TTC549 (cell line): ENCODE data around the gene PAQR6.

Experiments
- FAIRE-seq: peaks from 2 replicates; lab custom pipeline; 2012; peaks lifted over from hg19 to GRCh38; lab: Jason Lieb, UNC

Gene PAQR6

DNA sequence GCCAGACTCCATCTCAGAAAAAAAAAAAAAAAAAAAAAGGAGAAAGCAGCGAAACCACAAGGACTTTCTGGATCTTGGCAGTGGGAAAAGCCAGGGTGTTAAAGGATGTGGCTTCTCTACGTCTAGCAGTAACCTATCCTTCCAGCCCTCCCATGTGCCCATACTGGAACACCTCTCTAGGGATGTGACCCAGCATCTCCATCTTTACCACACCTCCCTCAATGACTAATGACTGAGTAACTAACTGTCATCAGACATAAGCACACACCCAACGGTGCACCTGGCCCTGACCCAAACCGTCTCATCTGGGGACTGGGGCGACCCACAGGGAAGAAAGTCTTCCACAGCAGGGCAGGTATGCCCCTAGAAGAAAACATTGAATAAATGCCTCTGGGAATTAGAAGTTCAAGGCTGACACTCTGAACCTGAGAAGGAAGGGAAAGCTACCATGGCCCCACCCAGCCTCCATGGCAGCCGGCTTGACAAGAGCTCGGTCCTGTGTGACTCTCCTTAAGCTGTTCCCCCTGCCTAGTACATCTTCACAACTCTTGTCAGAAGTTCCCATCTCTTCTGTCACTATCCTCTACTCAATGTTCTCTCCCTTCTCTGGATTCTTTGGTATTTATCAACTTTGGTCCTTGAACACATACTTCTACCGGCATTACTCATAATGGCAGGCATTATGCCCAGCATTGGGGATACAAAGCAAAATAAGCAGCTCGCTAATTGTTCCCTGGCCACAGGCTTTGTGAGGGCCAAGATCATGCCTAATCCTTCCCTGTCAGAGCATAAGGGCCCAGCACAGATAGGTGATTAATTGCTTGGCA is 14.8 kb upstream of the PAQR6 start:
- FAIRE-seq, result no peak

DNA sequence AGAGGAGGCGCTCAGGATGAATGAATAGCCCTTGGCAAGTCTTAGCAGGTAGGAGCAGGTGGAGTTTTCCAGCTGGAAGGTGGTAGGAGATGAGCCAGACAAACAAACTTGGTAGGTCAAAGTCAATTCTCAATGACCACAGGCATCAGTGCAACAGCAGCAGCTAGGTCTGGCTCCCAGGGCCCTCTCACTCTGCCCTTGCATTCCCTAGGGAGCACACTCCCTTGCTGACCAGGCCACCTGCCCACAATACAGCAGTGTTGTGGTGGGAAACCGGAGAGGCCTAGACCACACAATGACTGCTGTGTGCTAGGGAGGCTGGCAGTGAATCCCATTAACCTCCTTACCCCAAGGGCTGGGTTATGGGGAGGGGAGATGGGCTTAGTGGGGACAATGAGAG is 13.0 kb upstream of the PAQR6 start:
- FAIRE-seq, result no peak

- FAIRE-seq, result no peak
Observed at GRCh38 chr1:156259805-156260204, 11.9 kb upstream of the PAQR6 start.

DNA sequence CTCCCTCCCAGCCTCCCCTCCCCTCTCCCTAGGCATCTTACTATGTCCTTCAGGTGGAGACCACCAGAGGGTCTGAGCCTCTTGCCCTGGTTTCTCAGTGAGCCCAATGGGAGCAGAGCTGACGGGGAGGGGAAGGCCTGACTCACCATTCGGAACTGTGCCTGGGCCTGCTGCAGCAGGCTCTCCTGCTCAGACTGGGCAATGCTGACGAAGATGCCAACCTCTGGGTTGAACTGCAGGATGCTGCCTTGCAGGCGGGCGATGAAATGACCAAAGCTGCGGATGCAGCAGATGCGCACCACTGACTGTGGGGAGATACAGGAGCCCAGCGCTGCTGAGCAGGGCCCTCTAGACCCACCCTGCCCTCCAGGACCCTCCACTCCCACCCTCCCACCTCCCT is 11.0 kb upstream of the PAQR6 start:
- no peak for FAIRE-seq

DNA sequence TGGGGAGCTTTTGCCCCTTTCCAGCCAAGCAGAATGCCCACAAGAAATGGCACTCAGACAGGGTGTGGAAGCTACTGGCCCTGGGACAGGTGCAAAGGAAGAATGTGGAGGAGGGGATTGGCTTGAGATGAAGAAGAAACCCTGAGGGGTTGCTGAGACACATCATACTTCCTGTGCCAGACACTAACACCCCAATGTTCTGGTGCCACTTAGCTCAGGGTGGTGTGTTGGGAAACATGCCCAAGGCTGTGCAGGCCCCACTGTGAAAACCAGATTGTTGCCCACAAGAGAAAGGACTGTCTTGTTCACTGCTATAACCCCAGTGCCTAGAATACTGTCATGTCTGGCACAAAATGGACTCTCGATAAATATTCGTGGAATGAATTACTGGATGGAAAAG is 9.9 kb upstream of the PAQR6 start:
- no peak for FAIRE-seq

DNA sequence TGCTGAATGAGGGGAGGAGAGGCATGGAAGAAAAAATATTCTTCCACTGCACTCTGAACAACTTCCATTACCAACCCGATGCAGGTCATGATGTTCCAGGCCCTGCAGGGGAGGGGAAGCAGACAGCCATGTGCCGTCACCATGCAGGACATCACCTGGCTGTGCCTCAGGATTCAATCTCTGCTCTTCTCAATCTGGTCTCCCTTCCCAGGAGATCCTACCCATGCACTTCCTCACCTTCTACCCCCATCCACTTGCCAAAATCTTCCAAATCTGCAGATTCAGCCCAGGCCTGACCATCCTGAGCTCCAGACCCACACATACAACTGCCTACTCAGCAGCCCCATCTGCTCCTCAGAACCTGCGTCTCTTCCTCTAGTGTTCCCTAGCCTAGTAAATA is 5.8 kb upstream of the PAQR6 start:
- no peak for FAIRE-seq

- no peak for FAIRE-seq
Observed at GRCh38 chr1:156251527-156251926, 3.7 kb upstream of the PAQR6 start.

GRCh38 chr1:156249593-156249992 is 1.7 kb upstream of the PAQR6 start:
- no peak for FAIRE-seq

- no peak for FAIRE-seq
Observed at GRCh38 chr1:156248323-156248683, 447 bp upstream of the PAQR6 start.

DNA sequence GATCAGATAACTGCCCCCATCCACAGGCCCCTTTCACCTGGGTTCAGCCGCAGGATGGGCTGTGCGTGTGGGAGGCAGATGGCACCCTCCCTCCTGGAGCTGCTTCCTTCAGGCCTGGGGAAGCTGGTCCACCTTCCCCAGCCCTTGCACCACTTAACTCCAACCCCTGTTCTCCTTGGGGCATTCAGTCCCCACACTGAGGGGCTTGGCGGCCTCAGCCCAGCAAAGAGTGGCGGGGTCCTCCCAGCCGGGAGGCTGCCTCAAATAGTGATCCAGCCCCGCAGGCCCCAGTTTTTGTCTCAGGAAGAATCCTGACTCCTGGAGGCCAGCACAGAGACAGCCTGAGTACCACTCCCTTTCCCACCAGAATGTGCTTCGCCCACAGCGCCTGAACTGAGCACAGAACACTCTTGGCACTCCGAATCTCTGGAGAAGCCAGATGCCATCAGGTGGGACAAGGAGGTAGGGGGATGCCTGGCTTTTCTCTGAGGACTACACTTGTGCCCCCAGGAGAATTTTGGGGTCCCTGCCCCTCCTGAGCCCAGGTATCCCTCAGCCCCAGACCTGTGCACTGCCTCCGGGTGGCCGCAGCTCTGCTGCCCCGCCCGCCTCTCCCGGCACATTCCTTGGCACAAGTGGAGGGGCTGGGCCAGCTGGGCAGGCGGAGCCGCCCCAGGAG is 936 bp downstream of the PAQR6 start:
- no peak for FAIRE-seq

- no peak for FAIRE-seq
Observed at GRCh38 chr1:156246241-156246780, 1.5 kb downstream of the PAQR6 start.

DNA sequence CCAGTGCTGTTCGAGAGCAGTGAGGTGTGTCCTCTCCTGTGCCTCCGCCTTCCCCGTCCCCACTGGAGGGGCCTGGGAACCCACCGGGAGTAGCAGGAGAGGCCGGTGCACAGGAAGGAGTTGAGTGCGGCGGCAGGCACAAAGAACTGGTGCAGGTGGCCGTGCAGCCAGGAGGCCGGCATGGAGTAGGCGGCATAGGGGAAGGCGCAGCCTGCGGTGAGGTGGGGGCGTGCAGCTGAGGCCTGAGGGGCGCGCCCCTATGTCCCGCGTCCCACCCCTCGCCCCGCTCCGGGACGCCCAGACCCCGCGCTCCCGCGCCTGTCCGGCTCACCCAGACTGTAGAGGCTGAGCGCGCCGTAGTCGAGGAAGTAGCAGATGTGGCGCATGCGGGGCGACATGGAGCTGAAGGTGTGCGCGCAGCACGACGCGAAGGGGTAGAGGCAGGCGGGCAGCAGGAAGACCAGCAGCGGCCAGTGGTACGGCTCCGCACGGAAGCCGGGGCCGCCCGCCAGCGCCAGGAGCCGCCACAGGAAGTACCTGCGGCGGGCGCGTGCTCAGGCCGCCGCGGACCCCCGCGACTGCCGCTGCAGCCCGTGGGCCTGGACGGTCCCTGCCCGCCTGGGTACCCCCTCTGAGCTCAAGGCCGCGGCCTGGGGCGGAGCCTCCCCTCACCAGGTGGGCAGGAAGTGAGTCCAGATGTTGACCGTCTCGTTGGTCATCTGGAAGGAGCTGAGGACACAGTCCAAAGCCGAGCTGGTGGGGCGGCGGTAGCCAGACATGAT is 2.2 kb downstream of the PAQR6 start:
- no peak for FAIRE-seq

DNA sequence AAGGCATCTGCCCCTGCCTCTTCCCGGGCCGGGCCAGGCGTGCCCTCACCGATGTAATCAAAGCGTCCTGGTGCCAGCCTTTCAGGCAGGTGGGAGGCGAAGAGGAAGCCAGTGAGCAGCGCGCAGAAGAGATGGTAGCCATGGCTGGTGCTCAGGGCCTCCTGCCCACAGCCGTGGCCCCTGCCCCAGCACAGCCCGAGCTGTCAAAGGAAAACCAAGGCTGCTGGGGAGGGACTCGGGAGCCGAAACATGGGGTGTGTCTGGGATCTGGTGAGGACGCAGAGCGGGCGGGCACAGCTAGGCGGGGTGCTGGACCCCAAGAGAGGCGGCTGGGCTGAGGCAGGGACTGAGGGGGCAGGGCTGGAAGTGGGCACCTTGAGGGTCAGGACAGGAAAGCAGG is 3.1 kb downstream of the PAQR6 start:
- FAIRE-seq, result no peak

- FAIRE-seq, result no peak
Observed at GRCh38 chr1:156244126-156244525, 3.7 kb downstream of the PAQR6 start.

DNA sequence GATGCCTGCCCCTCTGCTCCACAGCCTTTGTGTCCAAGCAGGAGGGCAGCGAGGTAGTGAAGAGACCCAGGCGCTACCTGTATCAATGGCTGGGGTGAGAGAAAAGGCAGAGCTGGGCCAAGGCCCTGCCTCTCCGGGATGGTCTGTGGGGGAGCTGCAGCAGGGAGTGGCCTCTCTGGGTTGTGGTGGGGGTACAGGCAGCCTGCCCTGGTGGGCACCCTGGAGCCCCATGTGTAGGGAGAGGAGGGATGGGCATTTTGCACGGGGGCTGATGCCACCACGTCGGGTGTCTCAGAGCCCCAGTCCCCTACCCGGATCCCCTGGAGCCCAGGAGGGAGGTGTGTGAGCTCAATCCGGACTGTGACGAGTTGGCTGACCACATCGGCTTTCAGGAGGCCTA is 5.1 kb downstream of the PAQR6 start:
- FAIRE-seq, result no peak

- no peak for FAIRE-seq
Observed at GRCh38 chr1:156241926-156242325, 5.9 kb downstream of the PAQR6 start, which contains the start of gene BGLAP. BGLAP (plus strand) TSS chr1:156242184; CDS start chr1:156242232, 48 bp downstream.

DNA sequence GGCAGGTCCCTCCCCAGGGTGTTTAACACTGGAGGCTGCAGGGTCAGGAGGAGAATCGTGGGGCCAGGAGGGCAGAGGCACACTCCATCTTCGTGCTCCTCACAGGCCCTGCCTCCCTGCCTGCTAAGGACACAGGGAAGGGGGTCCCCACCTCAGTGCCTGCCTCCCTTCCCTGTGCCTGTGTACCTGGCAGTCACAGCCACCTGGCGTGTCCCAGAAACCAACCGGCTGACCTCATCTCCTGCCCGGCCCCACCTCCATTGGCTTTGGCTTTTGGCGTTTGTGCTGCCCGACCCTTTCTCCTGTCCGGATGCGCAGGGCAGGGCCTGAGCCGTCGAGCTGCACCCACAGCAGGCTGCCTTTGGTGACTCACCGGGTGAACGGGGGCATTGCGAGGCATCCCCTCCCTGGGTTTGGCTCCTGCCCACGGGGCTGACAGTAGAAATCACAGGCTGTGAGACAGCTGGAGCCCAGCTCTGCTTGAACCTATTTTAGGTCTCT is 6.5 kb downstream of the PAQR6 start:
- no peak for FAIRE-seq

GRCh38 chr1:156238248-156238647 is 9.6 kb downstream of the PAQR6 start:
- no peak for FAIRE-seq

GRCh38 chr1:156236164-156236563 is 11.7 kb downstream of the PAQR6 start:
- FAIRE-seq, result no peak

DNA sequence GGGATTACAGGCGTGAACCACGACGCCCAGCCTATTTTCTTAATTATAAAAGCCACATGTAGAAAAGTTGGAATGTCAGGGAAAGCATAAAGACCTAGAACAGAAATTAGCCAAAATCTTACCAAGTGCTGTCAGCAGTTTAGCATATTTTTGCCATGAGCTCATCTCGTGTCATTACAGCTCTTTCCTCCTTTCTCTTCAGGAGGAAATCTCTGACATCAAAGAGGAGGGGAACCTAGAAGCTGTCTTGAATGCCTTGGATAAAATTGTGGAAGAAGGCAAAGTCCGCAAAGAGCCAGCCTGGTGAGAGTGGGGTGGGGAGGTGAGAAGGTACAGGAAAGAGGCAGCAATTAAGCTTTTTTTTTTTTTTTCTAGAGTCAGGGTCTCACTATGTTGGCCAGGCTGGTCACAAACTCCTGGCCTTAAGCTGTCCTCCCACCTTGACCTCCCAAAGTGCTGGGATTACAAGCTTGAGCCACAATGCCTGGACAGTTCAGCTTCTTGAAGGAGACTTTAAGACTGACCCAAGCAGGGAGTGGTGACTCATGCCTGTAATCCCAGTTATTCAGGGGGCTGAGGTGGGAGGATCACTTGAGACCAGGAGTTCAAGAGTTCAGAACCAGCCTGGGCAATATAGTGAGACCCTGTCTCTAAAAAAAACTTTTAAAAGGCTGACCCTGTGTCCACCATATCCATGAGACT is 14.3 kb downstream of the PAQR6 start:
- no peak for FAIRE-seq

DNA sequence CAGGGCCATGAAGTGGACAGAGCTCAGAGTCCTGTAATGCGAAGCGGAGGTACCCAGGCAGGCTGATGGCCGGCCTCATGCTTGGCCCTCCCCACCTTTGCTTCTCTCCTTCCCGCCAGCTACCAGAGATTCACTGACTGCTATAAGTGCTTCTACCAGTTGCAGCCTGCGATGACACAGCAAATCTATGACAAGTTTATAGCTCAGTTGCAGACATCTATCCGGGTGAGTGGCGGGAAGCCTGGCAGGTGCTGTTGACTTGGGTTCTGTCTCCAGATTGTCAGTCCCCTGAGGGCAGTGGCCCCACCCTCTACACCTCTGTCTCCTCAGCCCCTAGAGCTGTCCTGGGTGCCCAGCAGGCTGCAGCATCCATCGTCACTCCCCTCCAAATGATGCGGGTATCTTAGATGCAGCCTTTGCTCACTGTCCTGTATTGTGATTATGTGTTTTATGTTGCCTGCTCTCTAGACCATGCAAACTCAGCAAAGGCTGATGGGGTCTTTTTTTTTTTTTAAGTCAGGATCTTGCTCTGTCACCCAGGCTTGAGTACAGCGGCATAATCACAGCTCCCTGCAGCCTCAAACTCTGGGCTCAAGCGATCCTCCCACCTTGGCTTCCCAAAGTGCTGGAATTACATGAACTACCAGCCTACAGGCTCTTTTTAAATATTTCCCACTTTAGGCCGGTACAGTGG is 15.5 kb downstream of the PAQR6 start:
- no peak for FAIRE-seq
